ENCODE measurements around the gene SYNGR2.

SYNGR2 gene

GRCh38 chr17:78214016-78214705, 45.8 kb downstream of the SYNGR2 start, which contains the start of gene BIRC5 (continued):
- TF ChIP-seq, protein P1, sequence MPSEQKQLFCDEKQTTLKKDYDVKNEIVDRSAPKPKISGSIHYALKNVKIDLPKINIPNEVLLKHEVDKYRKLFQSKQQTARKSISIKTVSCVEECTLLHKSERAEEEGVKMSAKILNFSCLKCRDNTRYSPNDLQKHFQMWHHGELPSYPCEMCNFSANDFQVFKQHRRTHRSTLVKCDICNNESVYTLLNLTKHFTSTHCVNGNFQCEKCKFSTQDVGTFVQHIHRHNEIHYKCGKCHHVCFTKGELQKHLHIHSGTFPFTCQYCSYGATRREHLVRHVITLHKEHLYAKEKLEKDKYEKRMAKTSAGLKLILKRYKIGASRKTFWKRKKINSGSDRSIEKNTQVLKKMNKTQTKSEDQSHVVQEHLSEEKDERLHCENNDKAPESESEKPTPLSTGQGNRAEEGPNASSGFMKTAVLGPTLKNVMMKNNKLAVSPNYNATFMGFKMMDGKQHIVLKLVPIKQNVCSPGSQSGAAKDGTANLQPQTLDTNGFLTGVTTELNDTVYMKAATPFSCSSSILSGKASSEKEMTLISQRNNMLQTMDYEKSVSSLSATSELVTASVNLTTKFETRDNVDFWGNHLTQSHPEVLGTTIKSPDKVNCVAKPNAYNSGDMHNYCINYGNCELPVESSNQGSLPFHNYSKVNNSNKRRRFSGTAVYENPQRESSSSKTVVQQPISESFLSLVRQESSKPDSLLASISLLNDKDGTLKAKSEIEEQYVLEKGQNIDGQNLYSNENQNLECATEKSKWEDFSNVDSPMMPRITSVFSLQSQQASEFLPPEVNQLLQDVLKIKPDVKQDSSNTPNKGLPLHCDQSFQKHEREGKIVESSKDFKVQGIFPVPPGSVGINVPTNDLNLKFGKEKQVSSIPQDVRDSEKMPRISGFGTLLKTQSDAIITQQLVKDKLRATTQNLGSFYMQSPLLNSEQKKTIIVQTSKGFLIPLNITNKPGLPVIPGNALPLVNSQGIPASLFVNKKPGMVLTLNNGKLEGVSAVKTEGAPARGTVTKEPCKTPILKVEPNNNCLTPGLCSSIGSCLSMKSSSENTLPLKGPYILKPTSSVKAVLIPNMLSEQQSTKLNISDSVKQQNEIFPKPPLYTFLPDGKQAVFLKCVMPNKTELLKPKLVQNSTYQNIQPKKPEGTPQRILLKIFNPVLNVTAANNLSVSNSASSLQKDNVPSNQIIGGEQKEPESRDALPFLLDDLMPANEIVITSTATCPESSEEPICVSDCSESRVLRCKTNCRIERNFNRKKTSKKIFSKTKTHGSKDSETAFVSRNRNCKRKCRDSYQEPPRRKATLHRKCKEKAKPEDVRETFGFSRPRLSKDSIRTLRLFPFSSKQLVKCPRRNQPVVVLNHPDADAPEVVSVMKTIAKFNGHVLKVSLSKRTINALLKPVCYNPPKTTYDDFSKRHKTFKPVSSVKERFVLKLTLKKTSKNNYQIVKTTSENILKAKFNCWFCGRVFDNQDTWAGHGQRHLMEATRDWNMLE (tag by site-specific recombination; conservative IDR thresholded peaks at IDR 0.05; ENCODE audit: low read depth): peak; percentile 47; the same call in 1 of the 2 replicates
- TF ChIP-seq ZFP41 (tag by site-specific recombination; IDR thresholded peaks at IDR 0.05; ENCODE audit: borderline replicate concordance) (no peak), PATZ1 (tag by site-specific recombination; IDR thresholded peaks at IDR 0.05) (peak; percentile 81), ZNF692 (tag by site-specific recombination; IDR thresholded peaks at IDR 0.05) (peak; percentile 72; the same call in 1 of the 2 replicates), ZBTB17 (tag by site-specific recombination; IDR thresholded peaks at IDR 0.05) (0 out of 2 replicates have a peak, but pooled peaks have one; percentile 51), INSM2 (tag by site-specific recombination; IDR thresholded peaks at IDR 0.05) (peak; percentile 80), KLF8 (tag by site-specific recombination; IDR thresholded peaks at IDR 0.05) (peak; percentile 99), SP2 (tag by site-specific recombination; IDR thresholded peaks at IDR 0.05) (peak; percentile 76), SALL2 (tag by site-specific recombination; IDR thresholded peaks at IDR 0.05; ENCODE audit: borderline replicate concordance) (no peak), MEIS1 (CRISPR knock-in tag; IDR thresholded peaks at IDR 0.05; ENCODE audit: borderline replicate concordance) (no peak), ZNF24 (tag by site-specific recombination; IDR thresholded peaks at IDR 0.05) (peak; percentile 69; the same call in 1 of the 2 replicates), PBX3 (CRISPR knock-in tag; IDR thresholded peaks at IDR 0.05) (peak; percentile 85; the same call in 1 of the 2 replicates), ZNF510 (tag by site-specific recombination; IDR thresholded peaks at IDR 0.05; ENCODE audit: insufficient replicate concordance) (no peak), ZNF2 (tag by site-specific recombination; IDR thresholded peaks at IDR 0.05) (peak; percentile 52; the same call in 1 of the 2 replicates), ZBTB21 (tag by site-specific recombination; IDR thresholded peaks at IDR 0.05) (no peak; the same call in 1 of the 2 replicates), OVOL3 (tag by site-specific recombination; IDR thresholded peaks at IDR 0.05) (no peak), ZNF48 (tag by site-specific recombination; IDR thresholded peaks at IDR 0.05) (no peak), BCL11A (tag by site-specific recombination; IDR thresholded peaks at IDR 0.05; ENCODE audit: low read depth) (no peak)
- TF ChIP-seq, protein P2, sequence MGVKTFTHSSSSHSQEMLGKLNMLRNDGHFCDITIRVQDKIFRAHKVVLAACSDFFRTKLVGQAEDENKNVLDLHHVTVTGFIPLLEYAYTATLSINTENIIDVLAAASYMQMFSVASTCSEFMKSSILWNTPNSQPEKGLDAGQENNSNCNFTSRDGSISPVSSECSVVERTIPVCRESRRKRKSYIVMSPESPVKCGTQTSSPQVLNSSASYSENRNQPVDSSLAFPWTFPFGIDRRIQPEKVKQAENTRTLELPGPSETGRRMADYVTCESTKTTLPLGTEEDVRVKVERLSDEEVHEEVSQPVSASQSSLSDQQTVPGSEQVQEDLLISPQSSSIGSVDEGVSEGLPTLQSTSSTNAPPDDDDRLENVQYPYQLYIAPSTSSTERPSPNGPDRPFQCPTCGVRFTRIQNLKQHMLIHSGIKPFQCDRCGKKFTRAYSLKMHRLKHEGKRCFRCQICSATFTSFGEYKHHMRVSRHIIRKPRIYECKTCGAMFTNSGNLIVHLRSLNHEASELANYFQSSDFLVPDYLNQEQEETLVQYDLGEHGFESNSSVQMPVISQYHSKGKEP (tag by site-specific recombination; IDR thresholded peaks at IDR 0.05): peak; percentile 34; the same call in 1 of the 2 replicates

Data from HEK293 (cell line).